ENCODE data around the gene PHIP.

The PHIP gene

DNA sequence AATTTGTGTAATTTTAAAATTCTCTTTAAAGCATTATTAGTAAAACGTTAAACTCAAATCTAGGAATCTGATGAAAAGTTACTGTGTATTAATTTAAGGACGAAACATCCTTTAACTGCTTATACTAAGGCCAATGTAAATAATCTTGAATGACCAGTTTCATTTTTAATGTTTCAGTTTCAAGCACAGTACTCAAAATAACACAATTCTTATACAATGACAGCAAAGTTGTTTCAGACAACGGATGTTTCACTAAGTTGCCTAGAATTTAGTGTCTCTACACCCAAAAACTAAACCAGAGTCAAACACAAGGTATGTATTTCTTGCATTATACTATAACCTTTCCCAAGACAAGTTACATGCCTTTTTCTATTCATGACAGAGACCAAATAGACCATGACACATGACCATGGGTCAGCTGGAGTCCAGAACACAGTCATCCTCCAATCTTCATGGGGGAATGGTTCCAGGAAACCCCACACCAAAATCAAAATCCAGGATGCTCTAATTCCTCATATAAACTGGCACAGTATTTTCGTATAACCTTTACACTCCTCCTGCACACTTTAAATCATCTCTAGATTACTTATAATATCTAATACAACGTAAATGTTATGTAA is 7.7 kb downstream of the PHIP start:
- DNase-seq = no peak

DNA sequence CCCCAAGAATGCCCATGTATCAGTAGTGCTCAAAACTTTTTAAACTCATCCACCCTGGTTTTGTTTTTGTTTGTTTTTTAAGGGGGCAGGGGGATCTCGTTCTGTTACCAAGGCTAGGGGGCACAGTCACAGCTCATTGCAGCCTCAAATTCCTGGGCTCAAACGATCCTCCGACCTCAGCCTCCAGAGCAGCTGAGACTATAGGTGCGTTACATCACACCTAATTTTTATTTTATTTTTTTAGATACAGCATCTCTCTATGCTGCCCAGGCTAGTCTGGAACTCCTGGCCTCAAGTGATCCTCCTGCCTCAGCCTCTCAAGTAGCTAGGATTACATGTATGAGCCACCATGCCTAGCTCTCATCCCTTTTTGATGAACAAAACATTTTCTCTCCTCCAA is 11.2 kb downstream of the PHIP start:
- no peak for DNase-seq

DNA sequence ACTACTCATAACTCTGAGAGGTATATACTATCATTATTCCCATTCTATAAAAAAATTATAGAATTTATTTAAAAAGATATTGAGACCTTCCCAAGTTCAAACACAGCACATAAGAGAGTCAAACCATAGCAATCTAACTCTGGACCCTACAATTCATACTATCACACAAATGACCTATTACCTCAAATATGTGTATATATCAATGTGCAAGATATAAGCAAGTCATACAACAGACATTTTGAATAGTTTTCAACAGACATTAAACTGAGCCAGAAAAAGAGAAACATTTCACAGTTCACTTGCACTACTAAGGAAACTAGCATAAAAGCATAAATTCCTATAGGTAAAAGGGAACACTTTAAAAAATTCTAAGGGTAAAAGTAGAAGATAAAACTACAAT is 11.7 kb downstream of the PHIP start:
- DNase-seq = no peak

DNA sequence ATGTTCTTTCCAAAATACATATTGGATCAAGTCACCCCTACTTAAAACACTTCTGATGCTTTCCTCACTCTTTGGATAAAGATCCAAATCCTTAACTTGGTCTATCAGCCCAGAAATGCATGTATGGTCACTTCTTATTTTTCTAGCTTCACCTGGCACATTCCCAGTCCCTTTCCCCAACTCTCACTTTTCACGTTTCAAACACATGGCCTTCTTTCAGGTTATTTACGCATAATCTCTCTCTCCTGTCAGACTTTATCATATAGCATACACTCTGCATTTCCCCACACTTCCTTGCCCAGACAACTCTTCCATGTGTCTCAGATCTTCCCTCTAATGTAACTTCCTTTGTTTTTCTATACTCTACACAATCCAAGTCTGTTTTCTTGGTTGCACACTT is 12.8 kb downstream of the PHIP start:
- no peak for DNase-seq

DNA sequence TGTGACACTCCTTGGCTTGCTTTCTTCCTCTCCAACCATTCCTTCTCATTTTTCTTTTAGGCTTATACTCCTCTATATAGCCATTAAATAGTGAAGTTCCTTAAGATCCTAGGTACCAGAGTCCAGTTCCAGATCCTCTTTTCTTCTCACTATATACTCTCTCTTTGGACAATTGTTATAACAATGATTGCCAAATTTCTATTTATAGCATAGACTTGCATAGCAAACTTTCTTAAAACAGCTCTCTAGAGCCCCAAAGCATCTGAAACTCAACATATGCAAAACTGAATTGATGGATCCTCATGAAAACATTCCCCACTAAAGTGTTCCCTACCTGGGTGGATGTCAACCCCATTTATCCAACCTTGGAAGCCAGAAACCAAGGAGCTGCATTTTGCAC is 13.4 kb downstream of the PHIP start:
- no peak for DNase-seq

DNA sequence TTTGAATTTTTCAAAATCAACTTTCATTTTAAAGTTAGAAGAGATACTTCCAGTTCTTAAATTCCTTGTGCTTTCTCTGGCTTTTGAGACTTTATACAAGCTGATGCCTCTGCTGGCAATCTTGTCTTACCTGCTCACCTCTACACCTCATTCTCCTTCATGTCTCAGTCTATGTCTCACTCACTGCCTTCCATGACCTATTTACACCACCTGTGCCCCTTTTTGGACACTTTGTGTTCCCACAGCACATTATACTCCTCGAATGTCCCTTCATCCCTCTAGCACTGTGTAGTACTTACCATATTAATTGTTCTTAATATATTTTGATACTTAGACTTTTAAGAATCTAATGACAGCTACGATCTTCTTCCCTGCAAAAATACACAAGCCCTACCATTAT is 15.3 kb downstream of the PHIP start:
- no peak for DNase-seq

DNA sequence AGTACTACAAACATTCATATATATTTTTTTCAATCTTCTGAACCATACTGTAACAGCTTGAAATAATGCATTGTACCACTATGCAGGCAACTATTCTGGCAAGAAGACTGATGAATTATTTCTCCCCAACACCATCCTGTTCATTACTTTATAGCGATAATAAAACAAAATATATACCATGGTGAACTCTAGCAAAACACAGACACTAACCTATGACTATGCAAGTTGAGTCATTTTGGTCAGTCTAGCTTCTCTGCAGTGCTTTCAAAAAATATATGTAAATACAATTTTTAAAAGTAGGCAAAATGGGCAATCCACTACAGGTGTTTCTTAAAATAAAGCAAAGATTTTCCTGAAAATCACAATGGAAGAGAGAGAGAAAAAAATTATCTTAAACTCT is 20.3 kb downstream of the PHIP start:
- no peak for DNase-seq

DNA sequence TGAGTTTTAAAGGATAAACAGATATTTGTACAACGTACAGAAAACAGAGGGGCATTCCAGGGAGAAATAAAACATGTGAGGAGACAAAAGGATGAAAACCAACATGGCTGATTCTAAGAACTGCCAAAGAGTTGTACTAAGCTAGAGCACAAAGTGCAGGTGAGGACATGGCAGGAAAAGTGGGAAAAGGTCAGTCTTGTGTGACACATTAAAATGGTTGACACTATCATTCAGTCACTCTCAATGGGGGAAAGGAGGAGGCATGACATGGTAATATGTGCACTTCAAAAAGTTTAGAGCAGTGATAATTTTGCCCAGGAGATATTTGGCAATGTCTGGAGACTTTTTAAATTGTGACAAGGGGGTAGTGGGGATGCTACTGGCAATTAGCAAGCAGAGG is 21.8 kb downstream of the PHIP start:
- DNase-seq = no peak

DNA sequence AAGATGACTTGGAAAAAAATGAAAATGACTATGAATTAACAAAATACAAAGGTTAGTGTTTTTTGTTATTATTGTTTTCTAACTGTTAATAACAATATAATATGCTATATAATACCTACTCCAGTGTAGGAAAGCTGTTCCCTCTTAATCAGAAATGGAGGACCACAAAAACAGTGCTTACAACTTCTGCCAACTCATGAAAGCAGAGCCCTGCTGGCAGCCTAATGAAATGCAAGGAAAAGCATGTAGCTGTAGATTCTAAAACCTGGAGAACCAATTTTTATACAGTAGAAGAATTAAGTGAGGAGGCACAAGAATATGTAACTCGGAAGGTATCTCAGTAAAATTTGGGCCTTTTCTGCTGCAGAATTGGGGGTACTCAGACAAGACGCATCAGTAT is 29.4 kb downstream of the PHIP start:
- DNase-seq = no peak

DNA sequence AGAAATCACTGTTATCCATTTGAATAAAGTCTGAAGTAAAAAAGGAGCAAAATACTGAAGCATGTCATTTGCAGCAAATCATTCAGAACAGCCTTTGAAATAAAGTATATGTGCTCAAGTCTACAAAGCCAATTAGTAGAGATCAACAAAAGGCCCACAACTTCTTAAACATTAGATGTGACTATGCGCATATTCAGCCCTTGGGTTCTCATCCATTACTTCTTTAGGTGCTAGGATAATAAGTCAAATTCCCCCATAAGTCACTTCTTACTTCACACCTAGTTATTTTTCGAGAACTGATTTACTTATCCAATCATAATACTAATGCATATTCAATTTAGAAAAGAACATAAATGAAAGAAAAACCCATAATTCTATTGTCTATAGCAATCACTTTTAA is 31.0 kb downstream of the PHIP start:
- no peak for DNase-seq

DNA sequence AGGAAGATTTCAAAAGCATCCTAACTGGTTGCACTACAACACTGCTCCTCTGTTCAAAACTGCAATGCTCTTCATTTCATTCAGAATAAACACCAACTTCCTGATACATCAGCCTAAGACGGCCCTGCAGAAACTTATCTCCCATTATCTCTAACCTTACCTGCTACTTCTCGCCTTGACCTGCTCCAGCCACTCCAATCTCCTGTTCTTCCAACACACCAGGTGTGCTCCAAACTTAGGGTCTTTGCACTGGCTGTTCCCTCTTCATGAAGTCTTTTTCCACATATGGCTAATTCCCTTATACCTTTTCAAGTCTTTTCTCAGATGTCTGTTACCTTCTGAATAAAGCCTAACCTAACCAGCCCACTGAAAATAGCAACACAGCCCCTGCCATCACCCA is 32.1 kb downstream of the PHIP start:
- no peak for DNase-seq

DNA sequence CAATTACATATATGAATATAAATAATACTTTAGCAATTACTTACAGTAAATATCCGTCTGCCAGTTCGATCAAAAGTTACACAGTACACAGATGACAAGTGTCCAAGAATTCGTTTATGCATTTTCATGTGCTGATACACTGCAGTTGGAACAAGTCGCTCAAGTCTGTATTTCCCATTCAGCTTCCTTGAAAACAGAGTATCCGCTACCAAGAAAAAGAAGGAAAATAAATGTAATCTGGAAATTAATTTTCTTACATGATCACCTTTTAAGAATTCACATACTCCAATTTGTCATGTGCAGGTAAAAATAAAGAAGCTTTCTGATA is 35.3 kb downstream of the PHIP start:
- DNase-seq = no peak

DNA sequence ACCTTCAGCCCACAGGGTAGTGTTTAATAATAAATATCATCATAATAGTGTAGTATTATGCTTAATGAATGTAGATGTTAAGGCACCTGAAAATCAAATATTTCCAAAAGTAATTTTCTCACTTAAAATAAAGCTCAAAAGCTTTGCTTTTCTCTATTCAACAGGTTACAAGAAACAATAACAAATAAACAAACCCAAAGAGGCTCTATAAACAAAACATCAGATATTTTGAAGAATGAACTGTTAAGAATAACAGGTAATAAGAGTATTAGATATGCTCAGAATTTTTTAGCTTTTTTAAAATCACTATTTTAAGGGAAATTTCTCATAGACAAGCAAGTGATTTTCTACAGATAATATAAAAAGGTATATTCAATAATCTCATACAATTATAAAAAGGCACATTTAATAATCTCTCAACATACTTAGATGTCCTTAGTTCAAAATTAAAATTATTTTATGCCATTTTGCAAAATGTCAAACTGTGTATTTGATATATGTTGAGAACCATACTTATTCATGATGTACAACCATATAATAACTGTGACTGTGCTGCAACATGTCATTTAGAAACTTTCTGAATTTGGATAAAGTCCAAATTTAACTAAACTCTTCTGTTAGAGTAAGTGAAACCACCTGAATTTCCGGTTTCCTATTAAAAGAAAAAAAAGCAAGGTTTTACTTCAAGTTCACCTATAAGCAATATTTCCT is 35.8 kb downstream of the PHIP start:
- no peak for DNase-seq

DNA sequence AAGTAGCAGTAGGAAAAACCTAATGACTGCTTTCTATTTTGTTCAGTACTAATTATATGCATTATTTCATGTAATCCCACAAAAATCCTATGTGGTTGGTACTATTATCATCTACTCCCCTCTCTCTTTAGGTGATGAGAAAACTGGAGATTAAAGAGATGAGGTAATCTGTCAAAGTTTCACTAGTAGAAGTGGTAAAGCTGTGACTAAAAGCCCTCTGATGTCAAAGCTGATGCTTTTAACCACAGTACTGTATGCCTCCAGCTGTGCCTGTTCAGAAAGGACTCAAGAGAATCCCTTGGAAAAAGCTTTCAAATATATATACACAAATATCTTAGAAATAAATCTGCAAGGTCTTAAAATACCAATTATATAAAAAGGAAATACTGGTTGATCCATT is 38.0 kb downstream of the PHIP start:
- DNase-seq = no peak

DNA sequence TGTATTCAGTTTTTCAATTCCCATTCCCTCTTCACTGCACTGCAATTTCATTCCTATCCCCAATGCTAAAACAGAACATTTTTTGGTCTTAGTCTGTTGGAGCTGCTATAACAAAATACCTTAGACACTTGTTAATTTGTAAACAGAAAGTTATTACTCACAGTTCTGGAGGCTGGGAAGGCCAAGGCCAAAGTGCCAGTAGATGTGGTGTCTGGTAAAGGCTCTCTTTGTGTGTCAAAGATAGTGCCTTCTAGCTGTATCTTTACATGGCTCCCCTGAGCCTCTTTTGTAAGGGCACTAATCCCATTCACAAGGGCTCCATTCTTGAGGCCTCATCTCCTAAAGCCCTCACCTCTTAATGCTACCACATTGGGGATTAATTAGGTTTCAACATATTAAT is 40.0 kb downstream of the PHIP start:
- no peak for DNase-seq

DNA sequence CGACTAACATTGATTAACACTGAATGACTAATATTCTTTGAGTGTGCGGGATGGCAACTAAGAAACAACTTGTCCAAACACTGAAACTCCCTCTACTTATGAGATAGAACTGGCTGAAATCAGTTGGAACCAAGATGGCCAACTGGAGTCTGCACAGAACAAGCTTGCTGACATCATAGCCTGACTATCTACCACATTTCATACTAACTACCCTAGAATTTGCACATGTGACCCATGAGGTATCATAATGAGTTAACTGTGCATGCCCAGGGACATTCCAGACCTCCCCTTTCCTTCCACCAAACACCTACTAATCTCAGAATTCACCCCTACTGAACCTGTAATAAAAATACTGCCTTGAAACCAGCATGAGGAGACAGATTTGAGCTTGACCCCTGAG is 43.2 kb downstream of the PHIP start:
- DNase-seq = no peak

DNA sequence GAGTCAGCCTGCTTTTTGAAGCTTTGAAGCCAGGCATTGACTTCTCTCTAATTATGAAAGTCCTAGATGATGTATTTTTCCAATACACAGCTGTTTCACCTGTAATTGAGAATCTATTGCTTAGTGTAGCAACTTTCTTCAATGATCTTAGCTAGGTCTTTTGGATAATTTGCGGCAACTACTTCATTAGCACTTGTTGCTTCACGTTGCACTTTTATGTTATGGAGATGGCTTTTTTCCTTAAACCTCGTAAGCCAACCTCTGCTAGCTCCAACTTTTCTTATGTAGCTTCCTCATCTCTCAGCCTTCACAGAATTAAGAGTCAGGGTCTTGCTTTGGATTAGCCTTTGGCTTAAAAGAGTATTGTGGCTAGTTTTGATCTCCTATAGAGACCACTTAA is 44.8 kb downstream of the PHIP start:
- no peak for DNase-seq

DNA sequence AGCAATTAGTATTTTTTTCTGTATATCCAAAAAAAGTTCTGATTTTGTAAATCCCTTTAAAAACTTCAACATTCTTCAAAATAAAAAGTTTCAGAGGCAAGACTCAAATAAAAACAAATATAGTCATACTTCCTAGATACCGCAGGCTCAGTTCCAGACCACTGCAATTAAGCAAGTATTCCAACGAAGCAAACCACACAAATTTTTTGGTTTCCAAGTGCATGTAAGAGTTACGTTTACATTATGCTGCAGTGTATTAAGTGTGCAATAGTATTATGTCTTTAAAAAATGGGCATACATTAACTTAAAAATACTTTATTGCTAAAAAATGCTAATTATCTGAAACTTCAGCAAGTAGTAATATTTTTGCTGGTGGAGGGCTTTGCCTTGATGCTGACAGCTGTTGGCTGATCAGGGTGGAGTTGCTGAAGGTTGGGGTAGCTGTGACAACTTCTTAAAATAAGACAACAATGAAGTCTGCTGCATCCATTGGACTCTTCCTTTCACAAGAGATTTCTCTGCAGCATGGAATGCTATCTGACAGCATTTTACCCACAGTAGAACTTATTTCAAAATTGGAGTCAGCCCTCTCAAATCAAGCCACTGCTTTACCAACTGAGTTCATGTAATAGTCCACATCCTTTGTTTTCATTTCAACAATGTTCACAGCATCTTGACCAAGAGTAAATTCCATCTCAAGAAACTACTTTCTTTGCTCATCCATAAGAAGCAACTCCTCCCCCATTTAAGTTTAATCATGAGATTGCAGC is 46.0 kb downstream of the PHIP start:
- DNase-seq = no peak

DNA sequence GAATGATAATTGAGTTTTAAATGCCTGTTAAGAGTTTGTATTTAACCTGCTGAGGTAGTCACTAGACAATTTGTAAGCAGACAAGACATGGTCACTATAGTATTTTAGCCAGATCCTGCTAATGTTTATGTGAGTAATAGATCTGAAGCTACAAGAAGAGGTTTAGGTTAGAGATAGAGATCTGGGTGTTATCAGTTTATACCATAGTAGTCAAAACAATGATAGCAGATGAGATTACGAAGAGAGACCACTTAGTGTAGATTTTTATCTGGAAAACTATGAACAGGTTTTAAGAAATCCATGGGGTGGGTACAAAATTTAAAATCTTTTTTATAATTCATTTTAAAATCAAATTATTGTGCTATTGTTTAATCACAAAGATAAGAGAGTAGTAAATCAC is 47.5 kb downstream of the PHIP start:
- no peak for DNase-seq

DNA sequence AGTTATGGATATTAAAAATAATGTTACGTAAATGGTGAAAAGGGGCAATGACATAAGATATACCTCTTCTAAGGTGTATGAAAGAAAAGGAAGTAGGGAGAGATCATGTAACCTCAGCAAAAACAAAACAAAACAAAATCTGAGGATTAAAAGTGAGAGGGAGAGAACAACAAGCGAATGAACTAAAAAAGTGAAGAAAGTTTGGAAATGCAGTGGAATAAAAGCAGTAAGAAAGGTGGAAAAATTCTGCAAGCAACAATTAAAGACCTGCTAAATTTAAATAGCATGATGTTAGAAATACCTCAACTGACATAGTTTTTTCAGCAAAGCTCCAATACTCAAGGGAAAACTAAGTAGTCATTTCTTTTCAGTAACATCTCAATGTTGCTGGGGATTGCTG is 48.0 kb downstream of the PHIP start:
- DNase-seq = no peak

DNA sequence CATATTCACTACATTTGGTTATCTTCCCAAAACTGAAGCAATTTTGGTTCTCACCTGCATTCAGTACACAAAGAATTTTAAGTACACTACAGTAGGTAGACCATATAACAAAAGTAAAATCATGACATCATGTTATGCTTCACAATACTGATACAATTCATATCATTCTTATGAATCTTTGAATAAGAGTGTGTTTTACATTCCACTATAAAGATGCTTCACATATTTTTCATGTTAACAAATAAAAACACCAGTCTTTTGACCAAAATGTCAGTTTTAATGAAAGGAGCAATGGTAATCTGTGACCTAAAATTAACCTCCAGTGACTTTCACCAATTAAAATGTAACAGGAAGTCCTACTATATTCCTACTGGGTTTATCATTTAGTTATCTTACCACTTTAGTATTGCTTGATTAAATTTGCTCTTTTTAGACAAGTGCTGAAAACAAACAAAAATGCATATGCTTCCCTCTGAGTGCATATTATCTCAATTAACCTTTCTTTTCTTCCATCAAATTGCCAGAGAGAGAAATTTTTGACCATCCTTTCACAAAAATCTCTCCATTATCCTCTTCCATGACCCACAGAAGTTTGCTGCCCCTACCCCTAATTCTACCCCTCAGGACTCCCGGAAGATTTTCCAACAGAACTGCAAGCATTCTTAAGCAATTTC is 49.3 kb downstream of the PHIP start:
- DNase-seq = no peak

DNA sequence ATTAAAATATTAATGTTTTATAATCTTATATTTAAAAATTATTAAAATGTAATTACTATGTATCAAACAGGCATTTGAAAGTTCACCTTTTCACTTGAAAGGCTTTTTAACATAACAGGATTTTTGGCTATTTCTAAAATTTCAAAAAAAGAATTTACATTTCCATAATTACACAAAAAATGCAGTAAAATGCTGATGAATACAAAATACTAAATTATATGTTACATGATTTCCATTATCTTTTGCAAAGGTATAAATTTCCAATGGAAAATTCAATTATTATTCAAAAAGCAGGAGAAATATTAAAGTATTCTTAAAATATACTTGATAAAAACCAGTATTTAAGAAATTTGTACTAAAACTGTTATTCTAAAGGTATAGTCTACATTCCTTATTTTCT is 66.1 kb downstream of the PHIP start:
- no peak for DNase-seq

DNA sequence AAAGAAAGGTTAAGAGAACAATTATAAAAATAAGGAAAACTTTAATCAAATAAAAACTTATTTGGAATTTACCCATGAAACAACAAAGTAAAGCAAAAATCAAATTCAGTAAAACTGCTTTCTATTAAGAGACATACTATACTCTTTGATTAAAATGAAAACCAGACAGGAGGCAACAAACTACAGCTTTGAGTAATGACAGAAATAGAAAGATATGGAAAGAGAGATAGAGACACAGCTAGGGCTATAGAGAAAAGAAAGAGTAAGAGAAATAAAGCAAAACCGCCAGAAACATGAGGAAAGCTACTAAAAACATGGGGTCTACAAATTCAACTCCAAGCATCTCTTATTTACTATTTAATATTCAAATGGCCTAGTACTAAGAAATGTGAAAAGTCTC is 67.6 kb downstream of the PHIP start:
- DNase-seq = no peak

DNA sequence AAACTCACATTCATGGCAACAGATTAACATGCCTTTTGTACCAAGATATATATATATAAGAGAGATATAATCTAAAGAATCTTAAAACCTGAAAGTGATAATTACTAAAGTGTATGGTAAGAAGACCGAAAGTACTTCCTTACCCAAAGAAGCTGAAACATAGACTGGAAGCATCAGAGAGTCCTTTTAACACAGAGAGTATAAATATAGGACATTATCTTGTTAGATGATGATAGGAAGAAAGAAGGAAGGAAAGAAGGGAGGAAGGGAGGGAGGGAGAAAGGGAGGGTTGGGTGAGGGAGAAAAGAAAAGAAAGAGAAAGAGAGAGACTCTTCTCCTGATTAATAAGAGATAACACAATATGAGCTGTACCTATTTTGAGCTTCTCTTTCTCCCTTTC is 68.2 kb downstream of the PHIP start:
- no peak for DNase-seq

Data from DMS79 treated with DMSO at 0.1 percent for 48 hours (cell line).